ENCODE results near the gene ADAM19.

Gene ADAM19

GRCh38 chr5:157479166-157479565 is 96.4 kb downstream of the ADAM19 start:
- Histone ChIP-seq H3K27me3 (ENCODE audit: low read depth, low read length) (no peaks in the 10 kb centered on the region), H3K27ac (ENCODE audit: low read length) (no peak overlapping the region), H3K9me3 (ENCODE audit: control insufficient read depth in 1 of 2, low read length in 2 of 2) (no peaks in the 10 kb centered on the region), H3K4me1 (ENCODE audit: control insufficient read depth in 1 of 2, insufficient read depth in 2 of 2, low read length in 2 of 2) (peaks cover 0 to 22% of the 10 kb centered on the region in 2 donors), H3K36me3 (ENCODE audit: control insufficient read depth in 1 of 2, insufficient read depth in 2 of 2, low read length in 2 of 2) (peaks cover 11 to 41% of the 10 kb centered on the region in 2 donors), H3K4me3 (ENCODE audit: low read depth in 1 of 2, low read length in 2 of 2) (no peak overlapping the region)

DNA sequence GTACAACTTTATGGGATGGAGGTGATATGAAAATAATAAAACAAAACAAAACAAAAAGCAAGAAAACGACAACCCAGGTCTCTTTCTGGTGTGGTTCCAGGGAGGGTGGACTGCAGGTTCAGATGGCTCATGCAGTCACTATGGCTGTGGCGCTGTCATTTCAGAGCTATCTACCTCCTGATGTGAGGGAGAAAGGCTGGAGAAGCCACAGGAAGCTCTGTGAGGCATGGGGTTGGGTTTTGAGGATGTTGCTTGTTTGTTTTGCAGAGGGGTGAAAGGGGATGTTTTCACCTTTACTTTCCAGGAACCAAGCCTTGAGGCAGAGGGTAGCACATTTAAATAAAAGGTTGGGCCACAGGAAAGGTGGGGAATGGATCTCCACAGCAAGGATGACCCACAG is 96.8 kb downstream of the ADAM19 start:
- Histone ChIP-seq H3K9me3 (ENCODE audit: control insufficient read depth in 1 of 2, low read length in 2 of 2) (no peaks in the 10 kb centered on the region), H3K27ac (ENCODE audit: low read length) (peak overlapping the region; percentile 39), H3K36me3 (ENCODE audit: control insufficient read depth in 1 of 2, insufficient read depth in 2 of 2, low read length in 2 of 2) (peaks cover 11 to 39% of the 10 kb centered on the region in 2 donors), H3K4me3 (ENCODE audit: low read depth in 1 of 2, low read length in 2 of 2) (no peak overlapping the region), H3K27me3 (ENCODE audit: low read depth, low read length) (no peaks in the 10 kb centered on the region), H3K4me1 (ENCODE audit: control insufficient read depth in 1 of 2, insufficient read depth in 2 of 2, low read length in 2 of 2) (peaks cover 0 to 22% of the 10 kb centered on the region in 2 donors)

DNA sequence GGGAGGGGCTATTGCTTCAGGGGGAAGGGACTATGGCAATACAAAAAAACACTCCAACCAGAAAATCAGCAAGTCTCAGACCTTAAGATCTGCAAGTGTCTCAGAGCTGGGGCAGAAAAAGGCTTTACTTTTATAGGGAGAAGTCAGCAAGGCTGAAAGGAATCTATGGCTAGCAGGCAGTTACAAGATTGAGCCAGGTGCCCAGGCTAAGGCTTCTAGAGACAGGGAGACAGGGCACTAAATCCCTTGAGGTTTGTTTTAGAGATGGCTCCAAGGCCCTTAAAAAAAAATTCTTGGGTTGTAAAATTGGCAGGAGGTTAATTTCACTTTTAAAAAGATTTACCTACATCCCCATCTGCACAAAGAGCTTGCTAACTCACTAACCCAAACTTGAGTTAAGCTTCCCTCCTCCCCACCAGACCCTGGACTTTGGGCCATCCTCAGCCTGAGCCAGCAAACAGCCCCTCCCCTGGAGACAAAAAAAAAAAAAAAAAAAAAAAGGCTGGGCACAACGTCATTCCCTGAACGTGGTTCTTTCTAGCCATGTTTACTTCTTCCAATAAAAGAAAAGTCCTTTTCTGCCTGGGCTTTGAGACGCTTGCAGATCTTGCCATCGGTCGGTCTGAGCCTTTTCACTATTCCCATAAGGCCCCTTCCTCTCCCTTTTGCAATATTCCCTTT is 97.6 kb downstream of the ADAM19 start:
- Histone ChIP-seq H3K9me3 (ENCODE audit: control insufficient read depth in 1 of 2, low read length in 2 of 2) (no peaks in the 10 kb centered on the region), H3K4me1 (ENCODE audit: control insufficient read depth in 1 of 2, insufficient read depth in 2 of 2, low read length in 2 of 2) (peaks cover 0 to 22% of the 10 kb centered on the region in 2 donors), H3K27me3 (ENCODE audit: low read depth, low read length) (no peaks in the 10 kb centered on the region), H3K4me3 (ENCODE audit: low read depth in 1 of 2, low read length in 2 of 2) (no peak overlapping the region), H3K36me3 (ENCODE audit: control insufficient read depth in 1 of 2, insufficient read depth in 2 of 2, low read length in 2 of 2) (peaks cover 11 to 39% of the 10 kb centered on the region in 2 donors), H3K27ac (ENCODE audit: low read length) (peak overlapping the region; percentile 39)

DNA sequence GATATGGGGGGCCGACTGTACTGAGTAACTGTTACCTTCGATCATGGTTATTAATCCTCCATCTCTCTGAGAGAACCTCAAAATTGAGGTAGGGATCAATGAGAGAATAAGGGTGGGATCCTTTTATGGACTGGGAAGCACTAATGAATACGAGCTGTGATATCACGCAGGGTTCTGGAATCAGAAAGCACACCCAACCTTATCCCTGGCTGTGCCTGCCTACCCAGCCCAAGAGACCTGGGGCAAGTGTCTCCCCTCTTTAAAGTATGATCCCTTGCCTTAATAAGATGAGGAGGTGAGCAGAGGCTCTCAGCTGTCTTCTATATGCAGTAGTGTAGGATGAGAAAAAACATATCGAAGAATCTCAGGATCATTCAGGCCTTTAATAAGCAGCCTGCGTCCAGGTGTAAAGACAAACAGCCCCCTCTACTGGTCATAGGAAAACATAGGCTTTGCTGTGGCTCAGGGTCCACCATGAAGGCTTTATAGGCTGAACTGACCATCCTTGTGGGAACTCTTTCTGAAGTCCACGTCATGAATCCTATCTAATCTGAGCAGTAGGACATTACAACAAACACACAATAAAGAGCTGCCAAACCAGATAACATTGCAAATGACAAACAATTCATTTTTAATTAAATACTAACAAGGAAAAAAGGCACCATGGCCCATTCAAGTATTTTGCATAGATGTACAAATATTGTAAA is 98.7 kb downstream of the ADAM19 start:
- Histone ChIP-seq H3K27ac (ENCODE audit: low read length) (peak overlapping the region; percentile 39), H3K4me1 (ENCODE audit: control insufficient read depth in 1 of 2, insufficient read depth in 2 of 2, low read length in 2 of 2) (peaks cover 0 to 22% of the 10 kb centered on the region in 2 donors)

DNA sequence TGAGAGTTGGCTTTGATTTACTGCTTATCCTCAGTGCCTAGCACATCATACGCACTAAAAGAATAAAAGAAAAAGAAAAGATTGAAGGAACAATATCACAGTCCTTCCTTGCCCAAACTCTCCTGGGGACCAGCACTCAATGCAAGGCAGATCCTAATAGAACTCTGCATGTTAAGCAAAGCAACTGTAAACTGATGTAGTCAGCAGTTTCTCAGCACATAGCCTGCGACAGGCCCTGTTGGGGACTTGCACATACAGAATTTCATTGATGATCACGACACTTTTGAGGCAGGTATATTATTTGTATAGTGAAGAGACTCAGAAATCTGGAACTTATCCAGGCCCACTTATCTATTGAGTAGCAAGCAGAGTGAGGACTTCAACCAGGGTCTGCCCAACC is 100.1 kb downstream of the ADAM19 start:
- Histone ChIP-seq H3K9me3 (ENCODE audit: control insufficient read depth in 1 of 2, low read length in 2 of 2) (no peaks in the 10 kb centered on the region), H3K27ac (ENCODE audit: low read length) (no peak overlapping the region), H3K27me3 (ENCODE audit: low read depth, low read length) (no peaks in the 10 kb centered on the region), H3K4me1 (ENCODE audit: control insufficient read depth in 1 of 2, insufficient read depth in 2 of 2, low read length in 2 of 2) (peaks cover 0 to 22% of the 10 kb centered on the region in 2 donors), H3K36me3 (ENCODE audit: control insufficient read depth in 1 of 2, insufficient read depth in 2 of 2, low read length in 2 of 2) (peaks cover 3 to 32% of the 10 kb centered on the region in 2 donors), H3K4me3 (ENCODE audit: low read depth in 1 of 2, low read length in 2 of 2) (no peak overlapping the region)

More for the DNA sequence above, 98.7 kb downstream of the ADAM19 start:
- Histone ChIP-seq H3K9me3 (ENCODE audit: control insufficient read depth in 1 of 2, low read length in 2 of 2) (no peaks in the 10 kb centered on the region), H3K36me3 (ENCODE audit: control insufficient read depth in 1 of 2, insufficient read depth in 2 of 2, low read length in 2 of 2) (peaks cover 11 to 45% of the 10 kb centered on the region in 2 donors), H3K27me3 (ENCODE audit: low read depth, low read length) (no peaks in the 10 kb centered on the region), H3K4me3 (ENCODE audit: low read depth in 1 of 2, low read length in 2 of 2) (no peak overlapping the region)

GRCh38 chr5:157473383-157474320 is 101.9 kb downstream of the ADAM19 start:
- Histone ChIP-seq H3K4me1 (ENCODE audit: control insufficient read depth in 1 of 2, insufficient read depth in 2 of 2, low read length in 2 of 2) (peaks cover 0 to 16% of the 10 kb centered on the region in 2 donors), H3K27ac (ENCODE audit: low read length) (no peak overlapping the region), H3K4me3 (ENCODE audit: low read depth in 1 of 2, low read length in 2 of 2) (no peak overlapping the region), H3K9me3 (ENCODE audit: control insufficient read depth in 1 of 2, low read length in 2 of 2) (no peaks in the 10 kb centered on the region), H3K36me3 (ENCODE audit: control insufficient read depth in 1 of 2, insufficient read depth in 2 of 2, low read length in 2 of 2) (peaks cover 0 to 21% of the 10 kb centered on the region in 2 donors), H3K27me3 (ENCODE audit: low read depth, low read length) (no peaks in the 10 kb centered on the region)

DNA sequence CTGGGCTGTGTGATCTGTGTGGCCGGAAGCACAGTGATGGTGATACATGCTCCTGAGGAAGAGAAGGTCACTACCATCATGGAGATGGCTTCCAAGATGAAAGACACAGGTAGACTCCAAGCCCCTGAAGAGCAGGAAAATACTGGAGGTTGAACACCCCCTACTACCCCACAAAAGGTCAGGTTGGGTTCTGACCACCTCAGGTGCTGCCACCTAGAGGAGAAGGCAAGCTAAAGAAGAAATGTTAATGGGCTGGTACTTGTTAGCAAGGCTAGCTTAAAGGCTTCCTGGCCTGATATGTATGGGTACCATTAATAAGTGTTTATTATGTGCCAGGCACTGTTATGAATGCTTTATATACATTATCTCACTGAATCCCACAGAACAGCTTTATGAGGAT is 103.9 kb downstream of the ADAM19 start:
- Histone ChIP-seq H3K27ac (ENCODE audit: low read length) (no peak overlapping the region), H3K27me3 (ENCODE audit: low read depth, low read length) (no peaks in the 10 kb centered on the region), H3K9me3 (ENCODE audit: control insufficient read depth in 1 of 2, low read length in 2 of 2) (no peaks in the 10 kb centered on the region), H3K4me3 (ENCODE audit: low read depth in 1 of 2, low read length in 2 of 2) (no peak overlapping the region), H3K36me3 (ENCODE audit: control insufficient read depth in 1 of 2, insufficient read depth in 2 of 2, low read length in 2 of 2) (peaks cover 0 to 21% of the 10 kb centered on the region in 2 donors), H3K4me1 (ENCODE audit: control insufficient read depth in 1 of 2, insufficient read depth in 2 of 2, low read length in 2 of 2) (peaks cover 0 to 4% of the 10 kb centered on the region in 2 donors)

DNA sequence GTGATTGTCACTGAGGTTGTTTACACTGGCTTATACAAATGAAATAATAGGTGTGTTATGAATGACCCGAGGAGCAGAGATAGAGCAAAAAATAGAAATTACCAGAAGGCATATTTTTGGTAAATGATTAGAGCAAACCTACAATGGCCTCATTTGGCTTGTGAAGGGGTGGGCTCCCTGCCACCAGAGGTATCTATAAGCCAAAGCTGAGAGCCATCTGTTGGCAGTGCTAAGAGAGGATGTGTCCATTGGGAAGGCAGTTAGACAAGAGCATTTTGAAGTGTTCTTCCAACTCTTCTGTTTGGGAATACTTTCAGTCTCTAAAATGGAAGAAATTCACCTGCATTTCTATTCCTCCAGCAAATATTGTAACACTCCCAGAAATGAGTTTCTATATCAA is 104.9 kb downstream of the ADAM19 start:
- Histone ChIP-seq H3K9me3 (ENCODE audit: control insufficient read depth in 1 of 2, low read length in 2 of 2) (no peaks in the 10 kb centered on the region), H3K4me3 (ENCODE audit: low read depth in 1 of 2, low read length in 2 of 2) (no peak overlapping the region), H3K4me1 (ENCODE audit: control insufficient read depth in 1 of 2, insufficient read depth in 2 of 2, low read length in 2 of 2) (peaks cover 0 to 4% of the 10 kb centered on the region in 2 donors), H3K27ac (ENCODE audit: low read length) (no peak overlapping the region), H3K27me3 (ENCODE audit: low read depth, low read length) (no peaks in the 10 kb centered on the region), H3K36me3 (ENCODE audit: control insufficient read depth in 1 of 2, insufficient read depth in 2 of 2, low read length in 2 of 2) (peaks cover 0 to 21% of the 10 kb centered on the region in 2 donors)

DNA sequence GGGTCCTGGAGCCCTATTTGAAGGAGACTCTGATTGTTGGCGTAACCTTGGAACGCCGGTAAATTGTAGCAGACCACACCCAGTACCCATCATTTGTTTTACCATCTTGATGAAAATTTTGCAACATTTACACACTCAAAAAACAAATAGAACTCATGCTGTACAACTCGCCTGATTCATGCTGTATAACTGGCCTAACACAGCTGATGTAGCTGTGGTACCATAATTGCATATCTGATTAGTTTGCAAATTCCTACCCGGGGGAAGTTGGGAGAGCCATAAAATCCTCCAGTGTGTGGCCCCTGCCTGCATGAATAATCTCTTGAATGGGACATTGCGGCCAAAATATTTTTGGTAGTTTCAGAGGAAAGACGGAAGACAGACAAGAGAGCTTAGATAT is 105.9 kb downstream of the ADAM19 start:
- no peak overlapping the region for H3K4me3 ChIP-seq (ENCODE audit: low read depth in 1 of 2, low read length in 2 of 2)
- H3K4me1 ChIP-seq (ENCODE audit: control insufficient read depth in 1 of 2, insufficient read depth in 2 of 2, low read length in 2 of 2), result peaks cover 0 to 4% of the 10 kb centered on the region in 2 donors
- no peaks in the 10 kb centered on the region for H3K9me3 ChIP-seq (ENCODE audit: control insufficient read depth in 1 of 2, low read length in 2 of 2)
- no peak overlapping the region for H3K27ac ChIP-seq (ENCODE audit: low read length)
- H3K27me3 ChIP-seq (ENCODE audit: low read depth, low read length), result no peaks in the 10 kb centered on the region
- H3K36me3 ChIP-seq (ENCODE audit: control insufficient read depth in 1 of 2, insufficient read depth in 2 of 2, low read length in 2 of 2), result peaks cover 0 to 17% of the 10 kb centered on the region in 2 donors

GRCh38 chr5:157469073-157469472 is 106.5 kb downstream of the ADAM19 start:
- Histone ChIP-seq H3K9me3 (ENCODE audit: control insufficient read depth in 1 of 2, low read length in 2 of 2) (no peaks in the 10 kb centered on the region), H3K4me3 (ENCODE audit: low read depth in 1 of 2, low read length in 2 of 2) (no peak overlapping the region), H3K36me3 (ENCODE audit: control insufficient read depth in 1 of 2, insufficient read depth in 2 of 2, low read length in 2 of 2) (peaks cover 0 to 13% of the 10 kb centered on the region in 2 donors), H3K4me1 (ENCODE audit: control insufficient read depth in 1 of 2, insufficient read depth in 2 of 2, low read length in 2 of 2) (peaks cover 5% of the 10 kb centered on the region in 2 donors), H3K27ac (ENCODE audit: low read length) (no peak overlapping the region), H3K27me3 (ENCODE audit: low read depth, low read length) (no peaks in the 10 kb centered on the region)
